ENCODE data around the gene AP1M1. TPM values are rescaled to one million over a fixed set of nuclear protein-coding genes. Genes with fewer than 3 reads are reported as not detected.

Gene AP1M1
- total RNA-seq, 2 donors from 2014 or later = 77.5 to 121 TPM

GRCh38 chr19:16185768-16186123 lies 12.0 kb upstream of the AP1M1 start:
- no peak for ATAC-seq (ENCODE audit: insufficient number of reproducible peaks, low FRiP score, low read depth)
- DNase-seq (ENCODE audit: low spot score) = no peak
- Histone ChIP-seq H3K27me3 (replicated peaks; ENCODE audit: insufficient read depth) (no peaks in the 10 kb centered on the region), H3K27ac (peak overlapping the region; percentile 68 to 83), H3K36me3 (peaks cover 16% of the 10 kb centered on the region), H3K4me3 (peak overlapping the region; percentile 100), H3K4me1 (ENCODE audit: control insufficient read depth in 1 of 2, low read depth in 2 of 2) (peaks cover 12 to 31% of the 10 kb centered on the region in 2 donors), H3K9me3 (no peaks in the 10 kb centered on the region)
- no peak for TF ChIP-seq CTCF (IDR thresholded peaks at IDR 0.05)

DNA sequence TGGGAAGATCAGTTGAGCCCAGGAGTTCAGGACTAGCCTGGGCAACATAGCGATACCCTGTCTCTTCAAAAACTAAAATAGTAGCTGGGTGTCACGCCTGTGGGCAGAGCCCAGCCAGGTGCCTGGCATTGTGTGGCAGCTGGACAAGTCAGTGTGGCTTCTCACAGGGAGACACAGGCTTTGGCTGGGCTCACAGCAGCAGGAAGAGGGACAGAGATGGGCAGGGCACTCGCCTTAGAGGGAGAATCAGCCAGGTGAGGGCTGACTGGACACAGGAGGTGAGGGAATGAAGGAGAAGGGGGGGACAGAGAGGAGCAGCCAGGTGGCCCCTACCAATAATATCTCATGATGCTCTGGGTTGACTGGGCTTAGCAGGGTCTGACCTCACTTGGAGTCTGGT lies 9.2 kb upstream of the AP1M1 start:
- Histone ChIP-seq H3K36me3 (peaks cover 26% of the 10 kb centered on the region), H3K9me3 (no peaks in the 10 kb centered on the region), H3K4me3 (no peak overlapping the region), H3K27ac (no peak overlapping the region), H3K4me1 (ENCODE audit: control insufficient read depth in 1 of 2, low read depth in 2 of 2) (peaks cover 12 to 31% of the 10 kb centered on the region in 2 donors), H3K27me3 (replicated peaks; ENCODE audit: insufficient read depth) (no peaks in the 10 kb centered on the region)
- TF ChIP-seq CTCF (IDR thresholded peaks at IDR 0.05) = no peak
- no peak for DNase-seq (ENCODE audit: low spot score)
- no peak for ATAC-seq (ENCODE audit: insufficient number of reproducible peaks, low FRiP score, low read depth)

DNA sequence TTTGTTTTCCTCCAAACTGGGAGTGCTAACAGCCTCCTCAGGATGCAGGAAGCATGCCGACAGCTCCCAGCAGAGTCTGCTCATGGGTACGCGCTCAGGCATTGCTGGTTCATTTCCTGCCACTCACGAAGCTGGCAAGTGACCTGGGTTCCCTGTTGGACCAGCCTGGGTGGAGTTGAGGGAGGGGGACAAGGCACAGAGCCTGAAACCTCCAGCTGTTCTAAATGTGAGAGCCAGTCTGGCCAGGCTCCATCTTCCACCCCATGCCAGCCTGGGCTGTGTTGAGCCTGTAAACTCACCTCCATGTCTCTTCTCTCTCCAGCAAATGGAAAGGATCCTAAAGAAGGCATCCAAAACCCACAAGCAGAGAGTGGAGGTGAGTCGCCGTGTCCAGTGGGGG lies 7.5 kb upstream of the AP1M1 start:
- DNase-seq (ENCODE audit: low spot score) (no peak), ATAC-seq (ENCODE audit: insufficient number of reproducible peaks, low FRiP score, low read depth) (no peak)
- H3K27me3 ChIP-seq (replicated peaks; ENCODE audit: insufficient read depth) = no peaks in the 10 kb centered on the region
- H3K4me3 ChIP-seq = no peak overlapping the region
- H3K27ac ChIP-seq = no peak overlapping the region
- H3K36me3 ChIP-seq = peaks cover 26% of the 10 kb centered on the region
- H3K9me3 ChIP-seq = no peaks in the 10 kb centered on the region
- no peak for TF ChIP-seq CTCF (IDR thresholded peaks at IDR 0.05)
- peaks cover 12 to 31% of the 10 kb centered on the region in 2 donors for H3K4me1 ChIP-seq (ENCODE audit: control insufficient read depth in 1 of 2, low read depth in 2 of 2)

DNA sequence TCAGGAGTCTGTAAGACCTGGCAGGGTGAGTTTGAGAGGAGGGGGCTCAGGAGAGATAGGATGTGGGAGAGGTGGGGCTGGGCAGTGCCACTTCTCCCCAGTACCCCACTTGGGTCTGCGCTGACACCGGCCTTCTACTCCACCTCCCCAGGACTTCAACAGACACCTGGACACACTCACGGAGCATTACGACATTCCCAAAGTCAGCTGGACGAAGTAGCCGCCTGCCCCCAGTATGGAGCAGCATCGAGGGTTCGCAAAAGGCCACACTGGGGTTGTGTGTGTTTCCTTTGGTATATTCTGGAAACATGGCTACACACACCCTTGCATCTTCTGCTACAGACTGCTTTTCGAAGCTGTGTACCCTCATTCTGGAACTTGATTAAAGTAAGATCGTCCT lies 7.0 kb upstream of the AP1M1 start:
- no peaks in the 10 kb centered on the region for H3K9me3 ChIP-seq
- H3K4me1 ChIP-seq (ENCODE audit: control insufficient read depth in 1 of 2, low read depth in 2 of 2) = peaks cover 12 to 30% of the 10 kb centered on the region in 2 donors
- TF ChIP-seq CTCF (IDR thresholded peaks at IDR 0.05) = no peak
- ATAC-seq (ENCODE audit: insufficient number of reproducible peaks, low FRiP score, low read depth) (no peak), DNase-seq (ENCODE audit: low spot score) (no peak)
- peaks cover 26% of the 10 kb centered on the region for H3K36me3 ChIP-seq
- no peaks in the 10 kb centered on the region for H3K27me3 ChIP-seq (replicated peaks; ENCODE audit: insufficient read depth)
- H3K4me3 ChIP-seq = no peak overlapping the region
- no peak overlapping the region for H3K27ac ChIP-seq

DNA sequence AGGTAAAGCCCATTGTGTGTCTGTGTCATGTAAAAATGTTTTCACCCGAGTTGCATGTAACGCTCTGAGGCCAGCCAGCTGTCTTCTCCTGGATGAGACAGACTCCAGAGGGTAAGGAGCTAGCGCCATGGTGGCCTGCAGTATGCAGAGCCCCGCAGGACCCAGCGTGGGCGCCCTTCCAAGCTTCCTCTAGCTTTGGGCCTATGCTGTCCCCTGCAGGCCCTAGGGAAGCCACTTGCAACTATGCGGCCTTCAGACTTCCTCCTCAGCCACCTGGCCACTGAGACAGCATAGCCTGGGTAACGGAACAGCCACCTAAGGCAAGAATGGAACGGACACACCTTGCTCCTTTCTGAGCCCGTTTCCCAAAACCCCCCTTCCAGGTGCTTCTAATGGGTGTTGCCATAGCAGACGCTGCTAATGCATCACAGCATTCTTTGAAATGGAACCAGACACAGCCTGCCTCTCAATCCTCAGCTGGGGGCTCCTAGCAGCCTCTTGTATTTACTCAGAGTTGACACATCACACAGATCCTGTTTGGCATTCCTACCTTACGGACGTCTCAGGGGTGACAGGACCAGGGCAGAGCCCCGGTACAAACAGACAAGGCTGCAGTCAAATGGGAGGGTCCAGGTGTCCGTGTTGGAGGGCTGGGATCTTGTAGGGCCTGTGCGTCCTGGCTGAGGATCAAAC lies 6.3 kb upstream of the AP1M1 start:
- DNase-seq (ENCODE audit: low spot score) = no peak
- no peak for TF ChIP-seq CTCF (IDR thresholded peaks at IDR 0.05)

More for the DNA sequence above, 6.3 kb upstream of the AP1M1 start:
- no peaks in the 10 kb centered on the region for H3K9me3 ChIP-seq
- H3K36me3 ChIP-seq = peaks cover 26% of the 10 kb centered on the region
- H3K4me3 ChIP-seq = no peak overlapping the region
- peaks cover 7 to 24% of the 10 kb centered on the region in 2 donors for H3K4me1 ChIP-seq (ENCODE audit: control insufficient read depth in 1 of 2, low read depth in 2 of 2)
- ATAC-seq (ENCODE audit: insufficient number of reproducible peaks, low FRiP score, low read depth) = no peak
- no peak overlapping the region for H3K27ac ChIP-seq
- no peaks in the 10 kb centered on the region for H3K27me3 ChIP-seq (replicated peaks; ENCODE audit: insufficient read depth)

All from thoracic aorta (tissue), 2 donors.